Measurements from ENCODE around the gene FARP2.

- TF ChIP-seq CTCF (IDR thresholded peaks at IDR 0.05) (no peak), IRF3 (IDR thresholded peaks at IDR 0.05; ENCODE audit: low read depth, low read length) (no peak)
Measured at GRCh38 chr2:241481687-241482086, 125.6 kb downstream of the FARP2 start.
